Body of pancreas (tissue), 4 donors: Measurements from ENCODE around the gene PICK1.

Experiments used
- CTCF ChIP-seq, 7 experiments: fragments of 450-650 bp in 4 of 7; fragments of 200-600 bp in 3 of 7; sonication (generic) in 3 of 7; IDR thresholded peaks; one replicate each; pipeline ENCODE4 v1.5.1; 2016 to 2019; ENCODE audit warnings: antibody characterized with exemption in 7 of 7
- POLR2A ChIP-seq, 3 donors: fragments of 450-650 bp; IDR thresholded peaks; one replicate each; pipeline ENCODE4 v1.6.1; 2016; ENCODE audit warnings: antibody characterized with exemption in 3 of 3, mild to moderate bottlenecking in 2 of 3

GRCh38 chr22:38110863-38111852 is 54.0 kb downstream of the PICK1 start:
- TF ChIP-seq CTCF (IDR thresholded peaks at IDR 0.05) (no peak), POLR2A (IDR thresholded peaks at IDR 0.05) (no peak)
